ENCODE data around the gene ARNT2.

ARNT2 gene

DNA sequence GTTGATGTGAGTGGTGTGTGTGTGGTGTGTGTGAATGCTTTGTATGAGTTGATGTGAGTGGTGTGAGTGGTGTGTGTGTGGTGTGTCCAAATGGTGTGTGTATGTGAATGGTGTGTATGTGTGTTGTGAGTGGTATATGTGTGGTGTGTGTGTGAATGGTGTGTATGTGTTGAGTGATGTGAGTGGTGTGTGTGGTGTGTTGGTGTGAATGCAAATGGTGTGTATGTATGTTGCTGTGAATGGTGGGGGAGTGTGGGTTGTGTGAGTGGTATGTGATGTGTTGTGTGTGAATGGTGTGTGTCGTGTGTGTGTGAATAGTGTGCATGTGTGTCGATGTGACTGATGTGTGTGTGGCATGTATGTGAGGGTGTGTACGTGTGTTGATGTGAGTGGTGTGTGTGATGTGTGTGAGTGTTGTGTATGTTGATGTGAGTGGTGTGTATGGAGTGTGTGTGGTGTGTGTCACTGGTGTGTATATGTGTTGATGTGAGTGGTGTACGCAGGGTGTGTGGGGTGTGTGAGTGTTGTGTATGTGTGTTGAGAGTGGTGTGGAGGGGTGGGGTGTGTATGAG, 40.6 kb downstream of the ARNT2 start:
- DNase-seq: no peak

DNA sequence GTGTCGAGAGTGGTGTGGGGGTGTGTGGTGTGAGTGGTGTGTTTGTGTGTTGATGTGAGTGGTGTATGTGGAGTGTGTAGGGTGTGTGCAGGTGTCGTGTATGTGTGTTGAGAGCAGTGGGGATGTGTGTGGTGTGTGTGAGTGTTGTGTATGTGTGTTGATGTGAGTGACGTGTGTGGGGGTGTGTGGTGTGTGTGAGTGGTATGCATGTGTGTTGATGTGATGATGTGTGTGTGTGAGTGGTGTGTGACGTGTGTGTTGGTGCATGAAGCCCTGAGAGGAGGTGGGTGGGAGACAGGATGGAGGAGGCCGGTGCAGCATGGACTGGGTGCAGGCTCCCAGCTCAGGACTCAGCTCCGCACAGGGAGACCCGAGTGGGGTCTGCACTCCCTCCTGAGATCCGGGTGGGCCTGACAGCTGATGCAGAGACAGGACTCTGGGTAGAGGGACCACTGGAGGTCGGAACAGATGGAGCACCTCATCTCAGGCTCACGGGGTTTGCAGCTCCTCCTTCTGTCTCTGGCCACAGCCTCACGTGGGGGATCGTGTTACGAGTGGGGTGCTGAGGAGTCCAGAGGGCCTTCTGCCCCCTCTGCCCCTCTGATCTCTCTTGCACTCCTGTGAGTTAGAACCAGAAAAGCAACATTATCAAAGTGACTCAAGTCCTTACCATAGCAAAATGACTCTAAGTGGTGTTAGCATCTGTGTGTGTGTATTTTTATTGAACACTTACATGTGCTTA, 41.3 kb downstream of the ARNT2 start:
- no peak for DNase-seq

DNA sequence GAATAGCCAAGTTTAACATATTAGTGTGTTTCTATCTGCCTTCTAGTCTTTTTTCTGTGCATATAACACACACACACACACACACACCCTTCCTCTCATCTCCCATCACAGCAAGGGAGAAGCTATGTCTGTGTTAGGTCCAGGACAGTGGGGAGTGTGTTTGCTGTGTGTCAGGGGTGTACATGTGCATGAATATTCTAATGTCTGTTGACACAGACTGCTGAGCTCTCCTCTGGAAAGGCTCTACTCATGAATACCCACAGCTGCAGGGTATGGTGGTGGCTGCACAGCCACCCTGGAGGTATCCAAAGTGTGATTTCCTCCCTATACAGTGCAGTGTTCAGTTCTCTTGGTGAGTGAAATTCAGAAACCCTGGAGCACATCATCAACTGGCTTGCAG, 42.9 kb downstream of the ARNT2 start:
- no peak for DNase-seq

DNA sequence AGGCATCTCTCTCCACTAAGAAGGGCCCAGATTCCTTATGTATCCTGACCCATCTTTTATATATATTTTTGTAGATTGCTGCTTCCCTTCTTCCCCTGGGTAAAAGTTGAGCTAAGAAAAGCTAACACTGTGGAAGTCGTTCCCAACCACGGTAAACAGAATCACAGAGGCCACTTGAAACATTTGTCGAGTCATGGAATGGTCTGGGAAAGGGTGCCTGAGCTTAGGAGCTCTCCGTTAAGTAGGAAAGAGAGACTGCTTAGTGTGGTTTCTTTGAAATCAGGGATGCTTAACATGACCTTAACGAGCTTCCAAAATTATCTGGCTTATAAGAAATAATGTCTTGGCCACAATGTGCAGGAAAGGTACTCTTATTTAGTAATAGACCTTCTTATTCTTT, 45.6 kb downstream of the ARNT2 start:
- no peak for DNase-seq

DNA sequence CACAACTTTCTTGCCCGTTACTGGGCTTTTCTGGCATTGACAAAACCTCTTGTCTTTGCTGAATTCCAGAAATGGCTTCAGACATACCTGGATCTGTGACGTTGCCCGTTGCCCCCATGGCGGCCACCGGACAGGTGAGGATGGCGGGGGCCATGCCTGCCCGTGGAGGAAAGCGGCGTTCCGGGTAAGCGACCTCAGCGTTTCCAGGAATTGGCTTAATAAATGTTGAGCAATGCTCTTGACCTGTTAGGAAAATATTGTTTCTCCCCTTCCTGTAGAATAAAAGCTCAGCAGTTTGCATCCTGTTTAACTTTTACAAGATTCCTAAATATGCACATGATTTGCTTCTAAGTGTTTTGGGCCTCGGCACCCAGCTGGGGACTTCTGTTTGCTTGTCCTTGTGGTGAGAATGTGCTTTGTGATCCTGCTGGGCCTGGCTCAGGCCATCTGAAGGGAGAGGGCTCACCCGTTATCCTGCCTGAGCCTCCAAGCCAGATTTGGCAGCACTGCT, 46.7 kb downstream of the ARNT2 start:
- DNase-seq: no peak

DNA sequence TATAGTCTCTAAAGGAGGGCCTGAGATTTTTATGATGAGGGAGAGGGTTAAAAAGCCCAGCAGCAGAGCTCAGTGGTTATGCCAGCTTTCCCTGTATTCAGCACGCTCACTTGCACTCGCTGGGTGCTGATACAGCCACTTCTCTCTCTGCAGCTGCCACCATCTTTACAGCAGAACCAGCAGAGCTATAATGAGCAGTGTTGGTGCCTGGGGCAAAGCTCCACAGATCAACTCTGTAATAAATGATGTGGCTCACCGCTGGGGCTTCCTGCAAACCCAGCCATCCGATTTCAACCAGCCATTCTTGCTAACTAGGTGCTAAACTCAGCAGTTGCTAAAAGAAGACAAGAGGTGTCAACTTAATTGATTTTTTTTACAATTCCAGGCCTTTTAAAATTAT, 48.0 kb downstream of the ARNT2 start:
- DNase-seq: no peak

DNA sequence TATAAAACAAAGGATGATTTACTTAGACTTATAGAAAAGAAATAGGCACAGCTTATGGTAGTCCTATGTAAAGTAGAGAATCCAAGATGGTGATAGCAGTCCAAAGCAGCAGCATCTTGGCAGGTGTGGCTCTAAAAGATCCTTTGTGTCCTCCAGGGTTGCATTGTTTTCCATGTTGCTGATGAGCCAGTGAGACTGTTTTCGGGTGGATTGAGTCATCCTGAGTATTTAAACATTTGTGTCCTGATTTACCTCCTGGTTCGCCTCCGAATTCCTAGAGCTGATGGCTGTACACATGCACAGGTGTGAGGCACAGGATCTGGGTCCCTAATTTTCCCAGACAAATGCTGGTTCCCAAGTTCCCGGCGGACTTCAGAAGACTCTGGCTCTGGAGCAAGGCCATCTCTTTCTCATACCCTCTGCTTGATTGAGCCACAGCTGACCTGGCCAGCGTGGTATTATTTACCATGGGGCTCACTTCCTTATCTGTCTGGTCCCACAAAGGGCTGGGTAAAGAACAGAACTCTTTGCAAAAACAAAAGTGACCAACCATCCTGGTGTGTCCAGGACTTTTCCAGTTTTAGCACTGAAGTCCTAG, 51.0 kb downstream of the ARNT2 start:
- DNase-seq: no peak

DNA sequence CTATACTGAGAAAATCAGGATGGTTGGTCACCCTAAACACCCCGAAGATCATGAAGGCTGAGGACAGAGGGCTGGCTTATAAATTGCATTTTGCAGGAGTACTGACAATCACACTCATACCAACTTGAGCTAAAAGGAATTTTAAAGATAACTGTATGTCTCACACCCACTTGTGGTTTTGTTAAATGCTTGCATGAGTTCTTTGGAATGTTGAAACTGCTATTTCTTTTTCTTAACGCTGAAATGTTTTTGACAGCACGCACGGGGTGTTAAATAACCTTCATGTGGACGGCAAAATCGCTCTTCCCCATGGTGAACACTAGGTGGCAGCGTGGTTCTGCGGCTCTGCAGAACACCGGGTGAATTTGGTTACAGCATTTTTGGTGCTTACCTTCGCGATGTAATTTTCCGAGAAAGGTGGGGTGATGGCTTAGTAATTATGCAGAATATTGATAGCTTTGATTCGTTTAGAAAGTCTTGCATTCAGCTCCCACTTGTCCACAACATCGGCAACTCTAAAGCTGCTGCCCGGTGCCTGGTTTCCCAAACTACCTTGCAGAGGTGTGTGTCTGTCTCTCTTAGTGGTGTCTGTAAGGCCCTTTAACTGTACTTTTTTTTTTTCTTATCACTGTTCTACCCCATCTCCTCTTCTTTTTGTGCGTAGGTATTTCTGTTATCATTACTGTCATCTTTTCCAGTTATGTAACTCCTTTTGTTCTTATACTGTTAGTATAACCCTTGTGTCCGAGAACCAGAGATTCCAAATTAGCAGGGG, 51.7 kb downstream of the ARNT2 start:
- DNase-seq: peak; percentile 62

DNA sequence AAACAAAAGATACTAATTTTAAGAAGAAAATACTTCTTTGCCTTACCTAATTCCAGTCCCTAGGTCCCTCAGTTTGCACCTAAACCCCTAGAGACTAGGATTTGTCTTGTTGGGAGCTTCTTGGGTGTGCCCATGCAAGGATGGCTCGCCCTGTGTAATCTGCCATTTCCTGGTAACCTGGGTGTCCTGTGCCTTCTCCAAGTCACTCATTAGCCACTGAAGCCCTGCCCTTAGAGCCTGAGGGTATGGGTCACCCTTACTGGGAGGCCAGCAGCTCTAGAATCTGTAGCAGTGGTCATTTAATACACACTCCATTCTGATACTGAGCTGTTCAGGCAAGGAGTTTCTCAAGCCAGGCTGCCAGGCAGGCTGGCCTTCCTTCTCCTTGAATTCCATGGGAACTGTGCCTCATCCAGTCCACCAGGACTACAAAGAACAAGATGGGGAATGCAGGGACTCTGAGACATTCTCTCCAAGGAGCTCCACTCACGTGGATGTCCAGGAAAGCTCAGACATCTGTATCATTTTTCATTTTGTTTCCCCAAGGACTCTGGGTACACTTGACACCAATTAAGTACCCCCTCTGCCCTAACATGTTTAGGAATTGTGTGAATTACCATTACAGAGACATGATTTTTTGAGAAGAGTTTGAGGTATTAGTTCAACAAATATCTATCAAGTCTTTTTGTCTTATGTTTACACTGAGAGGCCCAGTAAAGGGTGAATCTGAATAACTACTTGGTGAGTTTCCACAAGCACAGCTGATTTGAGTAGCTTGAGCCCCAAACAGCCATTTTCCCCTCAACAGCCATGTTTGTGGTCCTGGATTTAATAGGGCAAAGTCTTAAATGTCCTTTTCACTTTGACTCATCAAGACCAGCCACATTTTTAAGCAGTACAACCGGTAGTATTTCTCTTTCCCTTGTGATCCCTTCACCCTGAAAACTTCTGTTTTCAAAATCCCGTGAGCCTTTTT, 52.6 kb downstream of the ARNT2 start:
- DNase-seq: no peak

DNA sequence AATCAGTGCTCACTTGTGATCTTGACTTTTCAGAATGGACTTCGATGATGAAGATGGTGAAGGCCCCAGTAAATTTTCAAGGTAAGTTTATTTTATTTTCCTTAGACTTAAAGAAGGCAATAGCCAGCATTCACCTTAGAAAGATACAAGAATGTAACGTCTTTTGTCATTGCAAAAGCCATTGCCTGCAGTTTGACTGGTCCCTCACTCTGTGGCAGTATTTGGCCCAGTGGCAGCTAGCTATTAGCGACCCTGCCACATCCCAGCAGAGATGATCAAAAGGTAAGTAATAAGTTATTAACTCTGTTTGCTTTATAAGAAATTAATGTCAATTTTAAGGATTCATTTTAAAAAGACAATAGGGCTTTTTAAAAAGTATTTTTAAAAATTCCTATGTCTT, 53.7 kb downstream of the ARNT2 start:
- no peak for DNase-seq

DNA sequence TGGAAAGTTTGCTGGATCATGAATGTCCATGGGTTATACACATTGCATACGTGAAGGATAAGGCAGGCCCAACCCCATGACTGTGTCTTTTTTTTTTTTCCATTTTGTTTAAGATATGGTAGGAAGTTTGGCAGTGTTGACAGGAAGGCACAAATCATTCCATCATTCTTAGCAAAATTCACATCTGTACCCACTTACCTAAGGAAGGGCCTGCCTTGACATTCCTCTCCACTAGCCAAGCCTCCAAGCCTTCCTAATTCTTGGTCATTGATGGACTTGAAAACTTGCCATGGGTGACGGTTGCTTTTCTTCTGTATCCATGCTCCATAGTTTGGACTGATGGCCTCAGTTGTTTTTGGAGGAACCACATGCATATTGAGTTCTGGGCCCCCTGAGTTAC, 54.4 kb downstream of the ARNT2 start:
- no peak for DNase-seq

DNA sequence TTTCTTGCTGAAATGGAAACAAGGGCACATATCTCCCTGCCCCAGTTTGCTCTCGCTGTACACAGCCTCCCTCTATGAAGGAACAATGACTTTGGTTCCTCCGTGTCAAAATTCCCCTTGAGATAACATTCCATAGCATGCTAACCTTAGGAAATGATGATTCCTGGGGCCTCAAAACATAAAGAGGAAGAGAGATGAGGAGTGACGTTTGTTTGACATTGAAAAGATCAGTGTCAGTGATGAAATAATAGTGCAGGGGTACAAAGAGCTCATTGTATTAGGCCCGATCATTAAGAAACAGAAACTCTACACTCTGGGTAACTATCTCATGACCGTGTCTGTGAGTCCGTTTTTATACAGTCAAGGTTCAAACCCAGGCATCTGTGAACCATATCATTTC, 55.2 kb downstream of the ARNT2 start:
- DNase-seq: no peak

DNA sequence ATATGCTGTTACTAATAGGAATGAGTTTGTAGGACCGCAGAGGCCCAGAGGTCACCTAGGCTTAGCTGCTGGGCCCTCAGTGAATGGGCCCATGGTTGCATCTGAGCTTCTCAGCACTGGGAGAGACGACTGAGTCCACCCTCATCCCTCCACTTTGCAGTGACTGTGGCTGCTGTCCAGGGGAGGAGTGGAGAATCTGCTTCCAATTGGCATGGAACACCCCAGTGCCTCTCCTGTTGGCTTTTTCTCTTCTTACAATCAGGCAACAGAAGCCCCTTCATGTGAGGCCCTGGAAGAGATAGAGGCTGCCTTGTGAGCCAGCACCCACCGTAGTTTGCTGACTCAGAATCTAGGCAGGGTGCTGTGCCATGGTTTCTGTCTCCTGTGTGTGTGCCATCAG, 55.6 kb downstream of the ARNT2 start:
- no peak for DNase-seq

DNA sequence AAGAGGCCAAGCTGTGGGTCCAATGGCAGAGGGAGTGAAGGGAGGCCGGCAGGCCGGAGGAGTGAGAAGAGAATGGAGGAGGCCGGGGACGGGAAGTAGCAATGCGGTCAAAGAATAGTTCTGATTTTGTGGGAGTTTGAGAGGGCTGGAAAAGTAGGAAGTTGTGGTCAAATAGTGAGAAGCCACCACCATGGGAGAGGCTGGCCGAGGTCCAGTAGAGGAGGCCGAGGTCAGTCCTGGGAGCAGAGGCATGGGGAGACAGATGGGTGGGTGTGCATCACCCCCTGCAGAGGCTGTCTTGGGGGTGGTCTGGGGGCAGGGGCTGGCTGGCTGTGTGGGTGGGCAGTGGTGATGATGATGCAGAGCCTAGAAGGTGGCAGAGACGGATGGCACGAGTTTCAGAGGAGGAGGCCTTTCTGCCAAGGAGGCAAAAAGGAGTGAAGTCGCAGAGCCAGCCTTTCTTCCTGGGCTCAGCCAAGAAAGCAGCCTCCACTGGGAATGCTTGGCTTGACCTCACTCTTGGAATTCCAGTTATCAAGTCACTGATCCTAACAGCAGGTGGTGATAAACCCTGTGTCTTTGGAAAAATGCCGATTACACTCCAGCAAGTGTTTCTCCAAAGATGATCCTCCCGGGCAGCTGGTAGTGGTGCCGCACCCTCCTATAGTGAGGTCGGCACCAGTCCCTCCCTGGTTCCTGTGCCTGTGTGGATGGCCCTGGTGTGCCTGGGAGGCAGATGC, 57.3 kb downstream of the ARNT2 start:
- DNase-seq: no peak

DNA sequence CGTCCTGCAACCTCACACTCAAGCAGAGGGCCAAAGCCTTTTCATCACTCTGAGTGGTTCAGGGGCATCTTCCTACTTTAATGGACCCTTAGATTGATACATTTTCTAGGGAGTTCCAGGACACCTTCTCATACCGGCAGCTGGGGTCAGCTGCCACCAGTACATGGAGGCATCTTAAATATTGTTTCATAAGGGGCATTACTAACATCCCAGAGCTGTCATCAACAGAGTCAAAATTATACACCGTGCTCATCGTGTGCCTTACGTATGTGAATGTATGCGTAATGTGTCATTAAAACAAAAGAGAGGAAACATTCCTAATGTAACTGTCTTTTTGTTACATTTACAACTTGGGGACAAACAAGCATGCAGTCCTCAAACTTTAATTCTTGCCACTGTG, 57.9 kb downstream of the ARNT2 start:
- DNase-seq: no peak

DNA sequence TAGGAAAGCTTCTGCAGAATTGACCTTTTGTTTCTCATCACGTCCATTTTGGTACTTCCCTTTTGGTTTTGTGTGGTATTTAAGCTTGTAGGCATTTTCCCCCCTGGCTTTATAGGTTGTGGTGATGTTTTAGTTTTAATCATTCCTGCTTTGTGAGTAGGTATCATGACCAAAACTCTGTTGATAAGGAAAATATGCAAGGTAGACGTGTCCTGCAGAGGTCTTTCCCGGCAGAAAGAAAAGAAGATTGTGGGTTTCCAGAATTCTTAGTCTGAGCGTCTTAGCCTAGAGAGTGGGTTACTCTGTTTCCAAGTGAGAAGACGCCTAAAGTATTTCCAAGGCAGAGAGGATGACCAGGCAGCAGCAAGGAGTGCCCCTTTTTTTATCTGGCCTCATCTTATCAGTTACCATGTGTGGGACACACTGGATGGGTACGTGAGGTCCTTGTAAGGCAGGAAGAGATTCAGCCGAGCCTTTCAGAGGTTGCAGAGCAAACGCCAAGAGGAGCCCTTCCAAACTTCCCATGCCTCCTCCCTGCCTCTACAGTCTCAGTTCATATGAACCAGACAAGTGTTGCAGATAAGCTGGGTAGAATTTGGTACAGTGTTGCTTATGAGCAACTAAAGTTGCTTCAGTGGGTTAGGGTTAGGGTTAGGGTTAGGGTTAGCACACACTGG, 58.8 kb downstream of the ARNT2 start:
- no peak for DNase-seq

DNA sequence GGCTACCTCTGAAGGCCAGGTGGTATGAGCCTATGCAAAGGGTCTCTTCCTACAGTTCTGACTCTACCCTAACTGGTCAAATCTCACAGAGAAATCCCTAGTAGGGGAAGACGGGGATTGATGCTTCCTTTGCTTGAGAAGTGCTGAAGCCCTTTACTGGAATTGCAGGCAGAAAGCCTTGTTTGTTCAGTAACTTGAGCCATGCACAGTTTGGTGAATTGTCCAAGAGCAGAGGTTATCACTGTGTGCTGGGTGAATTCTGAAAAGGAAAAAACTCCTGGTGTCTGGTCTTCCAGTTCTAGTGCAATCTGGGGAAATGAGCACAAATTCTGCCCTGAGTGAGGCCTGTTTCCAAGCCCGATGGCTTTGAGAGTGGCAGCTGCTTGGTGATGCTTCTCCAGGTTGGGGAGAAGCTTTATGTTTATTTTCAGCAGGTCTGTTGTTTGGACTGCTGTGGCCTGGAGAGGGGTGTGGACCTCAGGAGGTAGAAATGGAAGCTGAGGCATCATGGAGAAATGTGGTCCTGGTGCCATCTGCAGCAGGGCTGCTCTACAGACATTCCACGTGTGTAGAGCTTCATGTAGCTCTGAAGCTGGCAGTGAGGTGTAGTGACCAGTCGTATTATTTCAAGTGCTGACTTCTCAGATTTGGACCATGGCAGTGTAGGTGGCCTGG, 60.9 kb downstream of the ARNT2 start:
- no peak for DNase-seq

DNA sequence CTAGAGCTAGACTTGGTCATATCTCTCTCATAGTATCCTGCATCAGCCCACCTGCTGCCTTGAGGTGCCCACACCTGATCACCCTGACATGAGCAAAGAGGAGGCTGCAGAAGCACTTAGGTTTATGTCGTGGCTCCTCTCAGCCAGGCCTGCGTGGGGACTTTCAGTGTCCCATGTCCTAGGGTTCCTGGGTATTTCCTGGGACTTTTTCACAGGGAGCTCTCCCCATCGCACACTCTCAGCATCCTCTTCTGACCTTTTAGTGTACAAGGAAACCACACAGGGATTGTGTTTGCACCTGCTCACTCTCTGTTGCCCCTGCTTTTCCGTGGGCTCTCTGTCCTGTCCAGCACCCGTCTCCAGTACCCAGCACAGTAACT, 61.4 kb downstream of the ARNT2 start:
- no peak for DNase-seq

DNA sequence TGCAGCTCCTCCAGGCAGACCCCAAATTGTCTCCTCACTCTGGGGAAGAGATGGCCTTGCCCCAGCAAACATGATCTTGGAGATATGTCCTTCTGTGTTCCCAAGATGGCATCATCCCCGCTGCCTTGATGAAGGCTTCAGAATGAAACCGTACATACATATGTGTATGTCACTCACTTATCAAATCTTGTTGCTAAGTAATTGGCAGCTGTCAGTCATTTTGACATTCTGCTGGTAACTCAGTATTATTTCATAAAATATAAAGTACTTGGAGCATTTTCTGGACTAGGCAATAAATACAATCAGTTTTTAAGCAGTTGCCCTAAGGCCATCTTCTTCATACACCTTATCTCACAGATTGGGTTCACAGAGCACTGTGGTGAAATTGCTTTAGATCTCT, 62.4 kb downstream of the ARNT2 start:
- no peak for DNase-seq

DNA sequence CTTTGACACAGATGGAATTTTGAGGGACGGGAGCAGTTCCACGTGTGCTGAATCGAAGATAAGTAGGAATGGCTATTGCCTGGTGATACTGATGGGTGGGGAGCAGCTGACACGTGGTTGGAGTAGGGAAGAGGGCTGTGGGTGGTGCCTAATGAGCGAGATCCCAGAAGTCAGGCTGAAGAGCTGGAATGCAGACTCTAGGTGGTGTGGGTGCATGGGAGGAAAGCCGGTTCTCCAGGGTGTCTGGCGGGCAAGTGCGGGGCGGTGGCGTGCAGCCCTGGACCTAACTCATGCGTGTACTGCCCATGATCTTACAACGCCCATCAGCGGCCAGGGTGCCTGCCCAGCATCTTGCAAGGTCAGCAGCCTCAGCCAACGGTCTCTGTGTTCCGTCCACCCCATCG, 63.1 kb downstream of the ARNT2 start:
- no peak for DNase-seq

DNA sequence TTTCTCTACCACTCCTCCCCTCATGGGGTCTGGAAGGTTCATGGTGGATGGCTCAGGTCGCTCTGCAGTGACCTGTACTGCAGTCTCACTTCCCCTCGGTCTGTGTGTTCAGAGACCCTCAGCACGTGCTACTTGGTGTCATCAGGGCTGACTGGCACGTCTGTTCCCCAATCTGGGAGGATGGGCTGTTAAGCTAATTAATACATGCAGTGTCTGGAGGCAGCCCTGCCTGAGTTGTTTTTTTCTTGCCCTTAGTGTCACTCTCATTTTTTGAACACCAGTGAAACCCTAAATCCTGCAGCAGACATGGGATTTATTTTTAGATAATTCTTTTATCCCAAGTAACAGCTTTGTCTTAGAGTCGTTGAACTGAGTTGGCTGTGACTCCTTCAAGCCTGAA, 64.6 kb downstream of the ARNT2 start:
- DNase-seq: no peak
